ENCODE results near the gene SMARCE1.

Gene SMARCE1

DNA sequence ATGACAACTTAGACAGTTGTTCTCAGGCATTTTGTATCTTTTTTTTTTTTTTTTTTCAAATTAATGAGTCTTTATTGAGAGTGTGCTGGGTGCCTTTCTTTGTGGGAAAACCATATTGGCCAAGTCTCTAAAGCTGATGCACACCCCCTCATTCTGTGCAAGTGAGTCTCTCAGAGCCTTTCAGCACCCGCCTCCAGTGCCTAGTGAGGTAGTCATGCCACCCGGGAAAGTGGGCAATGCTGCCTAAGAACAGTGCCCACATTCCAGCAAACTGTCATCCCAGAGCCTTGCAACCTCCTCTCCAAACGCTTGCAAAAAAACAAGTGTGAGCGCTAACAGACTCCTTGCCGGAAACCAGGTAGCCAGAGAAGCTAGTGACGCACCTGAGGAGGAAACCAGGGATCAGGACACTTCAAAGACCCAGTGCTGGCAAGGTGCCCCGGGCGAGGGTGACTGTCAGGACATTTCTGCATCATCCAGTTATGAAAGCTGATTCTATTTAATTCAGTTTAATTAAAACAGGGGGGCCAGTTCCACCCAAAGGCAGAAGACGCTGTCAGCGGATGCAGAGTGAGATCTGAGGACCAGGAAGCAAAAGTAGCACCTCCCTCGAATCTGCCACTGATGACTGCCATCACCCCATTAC, 34.9 kb downstream of the SMARCE1 start:
- Histone ChIP-seq H3K36me3 (ENCODE audit: control insufficient read depth in 2 of 2, insufficient read depth in 2 of 2, low read length in 2 of 2) (no peaks in the 10 kb centered on the region), H3K27me3 (ENCODE audit: control insufficient read depth in 2 of 2, insufficient read depth in 2 of 2, low read length in 2 of 2) (no peaks in the 10 kb centered on the region), H3K27ac (ENCODE audit: low read depth in 2 of 2, low read length in 2 of 2) (peak overlapping the region in 1 of 2 donors; percentile 23), H3K9me3 (ENCODE audit: control insufficient read depth in 2 of 2, low read length in 2 of 2) (no peaks in the 10 kb centered on the region), H3K4me1 (ENCODE audit: control insufficient read depth in 2 of 2, insufficient read depth in 2 of 2, low read length in 2 of 2) (peaks cover under 1 to 6% of the 10 kb centered on the region in 2 donors), H3K9ac (ENCODE audit: low read depth in 1 of 2, low read length in 2 of 2) (no peak overlapping the region), H3K4me3 (ENCODE audit: low read length in 2 of 2) (no peak overlapping the region)

DNA sequence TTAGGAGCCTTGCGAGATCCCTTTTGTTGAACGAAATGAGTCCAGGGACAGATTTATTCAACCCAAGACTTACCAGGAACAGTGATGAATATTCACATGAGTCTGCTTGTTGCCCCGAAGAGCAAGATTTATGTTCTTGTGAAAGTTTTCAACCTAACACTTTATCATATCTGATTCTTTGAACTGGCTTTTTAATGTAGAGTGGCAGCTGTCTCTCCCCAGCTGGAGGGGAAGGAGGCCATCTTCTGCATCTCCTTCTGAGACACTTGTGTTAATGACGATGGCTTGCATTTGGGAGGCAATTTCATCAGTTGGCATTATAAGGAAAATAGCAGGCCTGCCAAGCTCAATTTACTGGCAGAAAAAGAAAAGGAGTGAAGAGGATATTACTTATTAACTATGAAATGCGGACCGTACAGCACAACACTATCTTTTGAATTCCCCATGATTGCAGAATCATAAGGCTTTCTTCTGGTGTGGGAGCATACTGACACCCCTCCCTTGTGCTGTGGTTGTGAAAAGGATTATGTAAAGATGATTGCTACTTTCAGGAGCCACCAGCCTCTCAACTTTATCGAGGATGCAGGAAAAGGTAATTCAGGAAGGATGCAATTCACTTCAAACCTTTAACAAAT, 35.7 kb downstream of the SMARCE1 start:
- Histone ChIP-seq H3K4me1 (ENCODE audit: control insufficient read depth in 2 of 2, insufficient read depth in 2 of 2, low read length in 2 of 2) (no peaks in the 10 kb centered on the region), H3K9me3 (ENCODE audit: control insufficient read depth in 2 of 2, low read length in 2 of 2) (no peaks in the 10 kb centered on the region), H3K27ac (ENCODE audit: low read depth in 2 of 2, low read length in 2 of 2) (no peak overlapping the region)

DNA sequence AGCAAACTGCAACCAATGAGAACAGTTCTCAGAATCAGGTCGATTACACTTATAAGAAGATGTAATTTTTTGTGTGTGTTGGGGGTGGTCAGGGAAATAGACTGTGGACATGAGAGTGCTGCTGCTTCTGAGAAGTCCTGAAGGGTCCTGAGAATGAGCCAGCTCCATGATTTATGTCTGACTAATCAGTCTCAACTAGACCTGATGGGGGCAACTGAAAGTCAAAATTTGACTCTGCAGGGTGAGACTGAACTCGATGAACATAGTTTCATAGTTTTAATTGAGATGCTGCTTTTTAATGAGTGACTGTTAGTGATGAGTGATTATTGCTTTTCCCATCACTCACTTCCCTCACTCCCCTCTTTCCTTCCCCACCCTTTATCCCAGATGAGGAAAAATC, 37.3 kb downstream of the SMARCE1 start:
- H3K9ac ChIP-seq (ENCODE audit: low read depth in 1 of 2, low read length in 2 of 2): no peak overlapping the region
- no peaks in the 10 kb centered on the region for H3K36me3 ChIP-seq (ENCODE audit: control insufficient read depth in 2 of 2, insufficient read depth in 2 of 2, low read length in 2 of 2)
- H3K9me3 ChIP-seq (ENCODE audit: control insufficient read depth in 2 of 2, low read length in 2 of 2): no peaks in the 10 kb centered on the region
- no peak overlapping the region for H3K4me3 ChIP-seq (ENCODE audit: low read length in 2 of 2)
- H3K27me3 ChIP-seq (ENCODE audit: control insufficient read depth in 2 of 2, insufficient read depth in 2 of 2, low read length in 2 of 2): no peaks in the 10 kb centered on the region
- no peaks in the 10 kb centered on the region for H3K4me1 ChIP-seq (ENCODE audit: control insufficient read depth in 2 of 2, insufficient read depth in 2 of 2, low read length in 2 of 2)
- H3K27ac ChIP-seq (ENCODE audit: low read depth in 2 of 2, low read length in 2 of 2): no peak overlapping the region

More for the DNA sequence above, 35.7 kb downstream of the SMARCE1 start:
- H3K27me3 ChIP-seq (ENCODE audit: control insufficient read depth in 2 of 2, insufficient read depth in 2 of 2, low read length in 2 of 2): no peaks in the 10 kb centered on the region
- no peak overlapping the region for H3K4me3 ChIP-seq (ENCODE audit: low read length in 2 of 2)
- no peaks in the 10 kb centered on the region for H3K36me3 ChIP-seq (ENCODE audit: control insufficient read depth in 2 of 2, insufficient read depth in 2 of 2, low read length in 2 of 2)
- H3K9ac ChIP-seq (ENCODE audit: low read depth in 1 of 2, low read length in 2 of 2): no peak overlapping the region

DNA sequence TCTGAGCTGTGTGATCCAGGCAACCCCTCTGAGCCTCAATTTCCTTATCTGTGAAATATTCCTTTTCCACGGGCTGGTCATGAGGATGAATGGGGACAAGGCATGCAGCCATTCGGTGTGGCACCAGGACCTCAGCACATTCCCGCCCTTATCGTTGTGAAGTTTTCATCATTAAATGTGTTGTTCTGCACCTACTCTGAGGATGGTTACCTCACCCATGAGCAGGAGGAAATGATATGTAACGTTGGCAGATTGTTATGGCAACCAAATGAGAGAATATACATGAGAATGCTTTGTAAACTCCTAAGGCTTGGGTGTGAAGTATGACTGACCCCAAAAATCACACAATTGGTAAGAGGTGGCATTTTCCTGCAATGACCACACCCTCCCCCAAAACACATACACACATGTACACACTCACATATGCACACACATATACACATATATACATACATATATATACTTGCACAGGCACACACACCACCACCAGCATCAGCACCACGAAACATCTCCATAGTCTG, 39.5 kb downstream of the SMARCE1 start:
- peak overlapping the region in 1 of 2 donors; percentile 32 for H3K27ac ChIP-seq (ENCODE audit: low read depth in 2 of 2, low read length in 2 of 2)
- H3K36me3 ChIP-seq (ENCODE audit: control insufficient read depth in 2 of 2, insufficient read depth in 2 of 2, low read length in 2 of 2): no peaks in the 10 kb centered on the region
- no peak overlapping the region for H3K4me3 ChIP-seq (ENCODE audit: low read length in 2 of 2)
- no peaks in the 10 kb centered on the region for H3K27me3 ChIP-seq (ENCODE audit: control insufficient read depth in 2 of 2, insufficient read depth in 2 of 2, low read length in 2 of 2)
- no peaks in the 10 kb centered on the region for H3K9me3 ChIP-seq (ENCODE audit: control insufficient read depth in 2 of 2, low read length in 2 of 2)
- H3K4me1 ChIP-seq (ENCODE audit: control insufficient read depth in 2 of 2, insufficient read depth in 2 of 2, low read length in 2 of 2): no peaks in the 10 kb centered on the region
- no peak overlapping the region for H3K9ac ChIP-seq (ENCODE audit: low read depth in 1 of 2, low read length in 2 of 2)

DNA sequence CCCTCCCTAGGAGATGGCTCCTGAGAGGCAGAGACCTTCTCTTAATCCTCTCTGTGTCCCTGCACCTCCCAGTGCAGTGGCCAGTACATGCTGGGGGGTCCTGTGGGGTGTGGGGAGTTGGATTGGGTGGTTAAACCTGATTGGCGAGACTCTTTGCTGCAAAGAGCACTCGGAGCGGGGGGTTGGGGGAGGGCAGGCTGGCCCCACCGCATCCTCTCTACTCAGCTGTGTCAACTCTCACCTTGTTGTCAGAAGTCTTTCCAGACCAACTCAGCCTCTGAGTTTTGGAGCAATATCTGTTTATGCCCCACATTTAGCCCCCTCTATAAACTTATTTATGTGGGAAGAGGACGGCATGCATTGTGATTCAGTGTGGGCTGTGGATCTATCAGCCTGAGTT, 40.0 kb downstream of the SMARCE1 start:
- Histone ChIP-seq H3K9ac (ENCODE audit: low read depth in 1 of 2, low read length in 2 of 2) (no peak overlapping the region), H3K36me3 (ENCODE audit: control insufficient read depth in 2 of 2, insufficient read depth in 2 of 2, low read length in 2 of 2) (no peaks in the 10 kb centered on the region), H3K4me3 (ENCODE audit: low read length in 2 of 2) (no peak overlapping the region), H3K4me1 (ENCODE audit: control insufficient read depth in 2 of 2, insufficient read depth in 2 of 2, low read length in 2 of 2) (no peaks in the 10 kb centered on the region), H3K27ac (ENCODE audit: low read depth in 2 of 2, low read length in 2 of 2) (peak overlapping the region in 1 of 2 donors; percentile 32), H3K9me3 (ENCODE audit: control insufficient read depth in 2 of 2, low read length in 2 of 2) (no peaks in the 10 kb centered on the region), H3K27me3 (ENCODE audit: control insufficient read depth in 2 of 2, insufficient read depth in 2 of 2, low read length in 2 of 2) (no peaks in the 10 kb centered on the region)

DNA sequence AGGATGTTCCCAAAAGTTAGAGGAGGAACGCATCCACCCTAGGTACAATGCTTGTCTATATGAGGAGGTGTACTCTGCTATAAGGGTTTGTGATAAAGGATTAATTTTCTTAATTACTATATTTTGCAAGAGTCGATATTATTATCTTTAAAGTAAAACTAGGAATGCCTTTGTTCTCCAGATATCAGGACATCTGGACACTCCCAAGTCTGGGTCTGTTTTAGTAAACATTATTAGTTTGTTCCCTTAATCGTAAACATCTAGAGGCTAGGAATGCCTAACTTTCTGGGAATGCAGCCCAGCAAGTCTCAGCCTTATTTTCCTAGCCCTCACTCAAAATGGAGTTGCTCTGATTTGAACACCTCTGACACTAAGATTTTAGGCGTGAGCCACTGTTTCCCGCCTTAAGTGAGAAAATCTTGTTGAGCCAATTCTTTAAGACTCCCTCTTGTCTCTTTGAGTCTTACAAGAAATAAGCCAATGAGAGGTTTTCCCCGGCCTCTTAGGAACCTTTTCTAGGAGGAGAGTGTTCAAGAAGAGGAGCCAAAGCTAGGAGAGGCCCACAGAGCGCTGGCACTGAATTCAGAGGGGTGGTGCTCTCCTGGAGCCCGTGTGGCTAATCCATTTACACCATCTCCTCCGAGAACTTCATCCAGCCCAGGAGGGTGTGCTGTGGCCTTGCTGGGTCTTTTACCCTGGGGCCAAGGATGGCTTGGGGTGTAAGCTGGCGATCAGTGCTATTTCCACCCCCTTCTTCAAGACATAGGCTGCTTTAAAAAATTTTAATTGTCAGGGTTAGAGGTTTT, 40.9 kb downstream of the SMARCE1 start:
- H3K9ac ChIP-seq (ENCODE audit: low read depth in 1 of 2, low read length in 2 of 2): no peak overlapping the region
- no peaks in the 10 kb centered on the region for H3K36me3 ChIP-seq (ENCODE audit: control insufficient read depth in 2 of 2, insufficient read depth in 2 of 2, low read length in 2 of 2)
- H3K4me3 ChIP-seq (ENCODE audit: low read length in 2 of 2): no peak overlapping the region
- no peaks in the 10 kb centered on the region for H3K9me3 ChIP-seq (ENCODE audit: control insufficient read depth in 2 of 2, low read length in 2 of 2)
- H3K4me1 ChIP-seq (ENCODE audit: control insufficient read depth in 2 of 2, insufficient read depth in 2 of 2, low read length in 2 of 2): peaks cover 0 to 3% of the 10 kb centered on the region in 2 donors
- no peaks in the 10 kb centered on the region for H3K27me3 ChIP-seq (ENCODE audit: control insufficient read depth in 2 of 2, insufficient read depth in 2 of 2, low read length in 2 of 2)
- H3K27ac ChIP-seq (ENCODE audit: low read depth in 2 of 2, low read length in 2 of 2): peak overlapping the region in 1 of 2 donors; percentile 43

DNA sequence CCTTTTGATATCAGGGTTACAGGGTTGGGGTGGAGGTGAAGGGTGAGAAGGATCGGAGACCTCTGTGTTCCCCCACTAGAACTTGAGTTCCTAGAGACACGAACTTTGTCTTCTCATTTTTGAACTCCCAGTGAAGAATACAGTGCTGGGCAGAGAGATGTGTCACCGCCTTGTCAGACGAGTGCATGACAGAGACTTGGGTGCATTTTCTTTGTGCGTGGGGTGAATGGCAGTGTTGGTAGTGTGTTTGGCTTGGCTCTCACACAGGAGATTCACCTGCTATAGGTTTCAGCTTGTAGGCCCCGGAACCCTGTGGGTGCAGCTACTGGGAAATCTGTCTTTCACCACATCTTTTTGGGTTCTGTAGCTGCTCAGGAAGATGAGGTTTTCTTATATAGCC, 42.3 kb downstream of the SMARCE1 start:
- Histone ChIP-seq H3K27me3 (ENCODE audit: control insufficient read depth in 2 of 2, insufficient read depth in 2 of 2, low read length in 2 of 2) (no peaks in the 10 kb centered on the region), H3K27ac (ENCODE audit: low read depth in 2 of 2, low read length in 2 of 2) (no peak overlapping the region), H3K4me3 (ENCODE audit: low read length in 2 of 2) (no peak overlapping the region), H3K9ac (ENCODE audit: low read depth in 1 of 2, low read length in 2 of 2) (no peak overlapping the region), H3K36me3 (ENCODE audit: control insufficient read depth in 2 of 2, insufficient read depth in 2 of 2, low read length in 2 of 2) (no peaks in the 10 kb centered on the region), H3K4me1 (ENCODE audit: control insufficient read depth in 2 of 2, insufficient read depth in 2 of 2, low read length in 2 of 2) (peaks cover 2 to 3% of the 10 kb centered on the region in 2 donors), H3K9me3 (ENCODE audit: control insufficient read depth in 2 of 2, low read length in 2 of 2) (no peaks in the 10 kb centered on the region)

DNA sequence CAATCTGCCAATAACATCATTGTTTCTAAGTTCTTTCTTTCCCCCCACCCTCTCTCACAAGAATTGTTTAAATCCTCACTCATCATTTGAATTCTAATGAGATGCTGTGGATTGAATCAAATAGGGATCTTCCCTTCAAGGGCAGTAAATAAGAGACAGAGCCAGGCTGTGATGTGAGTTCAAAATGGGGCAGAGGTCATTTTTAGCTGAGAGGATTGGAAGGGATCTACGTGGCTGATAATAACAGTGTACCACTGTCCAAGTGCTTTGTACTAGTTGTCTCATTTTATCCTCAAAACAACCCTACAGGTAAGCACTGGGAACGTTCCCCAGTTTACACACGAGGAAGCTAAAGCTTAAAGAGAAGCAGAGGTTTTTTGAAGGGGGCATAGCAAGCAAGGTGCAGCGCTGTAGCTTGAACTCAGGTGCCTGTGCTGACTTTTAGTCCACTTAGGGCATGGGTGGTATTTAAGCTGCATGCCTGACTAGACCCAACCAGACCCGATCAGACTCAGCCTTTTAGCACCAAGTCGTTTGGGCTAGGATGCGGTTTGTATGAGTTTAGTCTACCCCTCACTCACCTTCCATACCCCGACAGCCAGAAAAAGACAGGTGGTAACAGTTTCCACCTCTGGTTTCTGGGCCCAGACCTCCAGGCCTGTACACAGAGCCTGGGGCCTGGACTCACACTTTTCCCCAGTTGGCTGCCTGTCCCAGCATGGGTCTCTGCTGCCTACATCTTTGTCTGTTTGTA, 43.1 kb downstream of the SMARCE1 start:
- peaks cover 3% of the 10 kb centered on the region in 2 donors for H3K4me1 ChIP-seq (ENCODE audit: control insufficient read depth in 2 of 2, insufficient read depth in 2 of 2, low read length in 2 of 2)
- H3K27ac ChIP-seq (ENCODE audit: low read depth in 2 of 2, low read length in 2 of 2): no peak overlapping the region
- H3K9me3 ChIP-seq (ENCODE audit: control insufficient read depth in 2 of 2, low read length in 2 of 2): no peaks in the 10 kb centered on the region
- H3K27me3 ChIP-seq (ENCODE audit: control insufficient read depth in 2 of 2, insufficient read depth in 2 of 2, low read length in 2 of 2): no peaks in the 10 kb centered on the region
- no peak overlapping the region for H3K4me3 ChIP-seq (ENCODE audit: low read length in 2 of 2)
- no peak overlapping the region for H3K9ac ChIP-seq (ENCODE audit: low read depth in 1 of 2, low read length in 2 of 2)
- H3K36me3 ChIP-seq (ENCODE audit: control insufficient read depth in 2 of 2, insufficient read depth in 2 of 2, low read length in 2 of 2): no peaks in the 10 kb centered on the region

DNA sequence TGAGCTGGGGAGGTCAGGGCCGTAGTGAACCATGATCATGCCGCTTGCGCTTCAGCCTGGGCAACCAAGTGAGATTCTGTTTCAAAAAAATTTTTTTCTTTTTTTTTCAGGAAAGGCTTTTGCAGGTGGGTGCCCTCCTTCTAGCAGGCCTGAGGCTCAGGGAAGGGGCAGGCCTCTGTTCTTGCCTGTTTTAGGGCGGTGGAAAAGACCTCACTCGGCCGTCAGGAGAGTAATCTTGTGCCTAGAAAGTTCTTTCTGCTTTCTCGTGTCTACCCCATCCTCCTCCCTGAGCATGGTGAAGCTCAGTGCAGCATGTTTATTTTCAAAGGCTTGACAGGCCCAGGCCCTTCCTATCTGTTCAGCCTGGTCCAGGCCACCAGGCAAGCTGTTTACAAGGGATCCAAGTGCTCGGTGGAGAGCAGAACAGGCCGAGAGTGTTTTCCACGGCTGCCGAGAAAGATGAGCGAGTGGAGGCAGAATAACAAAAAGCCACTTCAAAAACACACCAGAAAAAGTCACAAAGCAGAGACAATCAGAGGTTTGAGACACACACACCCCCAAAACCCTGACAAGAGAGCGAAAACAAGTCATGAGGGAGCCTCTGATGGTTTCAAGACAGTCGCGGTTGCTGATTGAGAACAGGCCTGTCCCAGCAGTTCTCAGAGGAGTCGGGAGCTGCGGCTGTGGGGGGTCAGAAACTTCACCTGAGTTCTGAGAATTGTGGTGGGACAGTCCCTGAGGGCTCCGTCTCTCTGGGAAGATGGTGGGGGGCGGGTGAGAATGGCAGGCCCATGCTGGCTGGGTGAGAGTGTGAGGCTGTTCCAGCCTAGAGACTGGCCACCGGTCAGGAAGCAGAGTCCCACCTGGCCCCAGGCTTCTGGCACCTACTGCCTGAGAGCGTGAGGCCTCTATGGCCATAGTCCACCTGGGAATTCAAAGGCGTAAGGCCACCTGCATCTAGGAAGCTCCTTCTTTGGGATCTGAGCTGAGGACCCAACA, 44.9 kb downstream of the SMARCE1 start:
- H3K36me3 ChIP-seq (ENCODE audit: control insufficient read depth in 2 of 2, insufficient read depth in 2 of 2, low read length in 2 of 2): no peaks in the 10 kb centered on the region
- H3K27ac ChIP-seq (ENCODE audit: low read depth in 2 of 2, low read length in 2 of 2): peak overlapping the region; percentile 45 to 49
- H3K27me3 ChIP-seq (ENCODE audit: control insufficient read depth in 2 of 2, insufficient read depth in 2 of 2, low read length in 2 of 2): no peaks in the 10 kb centered on the region
- H3K4me1 ChIP-seq (ENCODE audit: control insufficient read depth in 2 of 2, insufficient read depth in 2 of 2, low read length in 2 of 2): peaks cover 3 to 5% of the 10 kb centered on the region in 2 donors
- no peaks in the 10 kb centered on the region for H3K9me3 ChIP-seq (ENCODE audit: control insufficient read depth in 2 of 2, low read length in 2 of 2)
- H3K9ac ChIP-seq (ENCODE audit: low read depth in 1 of 2, low read length in 2 of 2): no peak overlapping the region
- H3K4me3 ChIP-seq (ENCODE audit: low read length in 2 of 2): no peak overlapping the region

Measured in mucosa of rectum (tissue), 2 donors.